ENCODE results near the gene ANXA3.
A peak's percentile ranks its signal among the peaks of the same experiment; 100 is the strongest.
"Not testable (repeated sequence)": the region's sequence is repeated elsewhere in the genome, so short reads cannot be mapped to it uniquely, and the experiment has no call there.

Gene ANXA3

GRCh38 chr4:78581618-78582017 is 30.0 kb downstream of the ANXA3 start:
- no peak for DNase-seq

DNA sequence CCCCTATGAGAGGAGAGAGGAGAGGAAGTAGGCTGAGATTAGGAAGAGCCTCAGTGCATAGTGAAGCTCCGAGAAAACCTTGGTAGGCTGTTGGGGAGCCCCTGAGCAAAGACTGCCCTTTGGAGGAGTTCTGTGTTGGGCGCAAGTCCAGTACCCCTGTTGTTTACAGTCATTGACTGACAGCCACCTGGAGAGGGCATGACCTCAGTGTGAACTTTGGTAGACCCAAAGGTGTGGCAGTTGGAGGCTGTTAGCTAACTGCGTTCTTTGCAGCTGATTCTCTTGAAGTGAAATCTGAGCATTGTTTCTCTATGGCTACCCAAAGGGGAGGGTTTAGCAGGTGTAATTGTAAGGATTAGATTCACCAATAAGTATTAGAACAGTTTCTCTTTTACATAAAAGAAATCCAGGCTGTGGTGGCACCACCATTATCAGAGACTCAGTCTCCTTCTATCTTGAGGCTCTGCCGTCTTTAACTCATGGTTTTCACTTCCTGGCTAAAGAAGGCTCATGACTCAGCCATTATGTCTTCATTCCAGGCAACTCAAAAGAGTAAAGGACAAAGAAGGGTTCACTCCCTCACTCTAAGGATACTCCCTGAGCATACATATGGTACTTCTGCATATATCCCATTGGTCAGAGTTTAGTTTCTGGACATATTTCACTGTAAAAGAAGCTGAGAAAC is 33.4 kb downstream of the ANXA3 start:
- DNase-seq = no peak

DNA sequence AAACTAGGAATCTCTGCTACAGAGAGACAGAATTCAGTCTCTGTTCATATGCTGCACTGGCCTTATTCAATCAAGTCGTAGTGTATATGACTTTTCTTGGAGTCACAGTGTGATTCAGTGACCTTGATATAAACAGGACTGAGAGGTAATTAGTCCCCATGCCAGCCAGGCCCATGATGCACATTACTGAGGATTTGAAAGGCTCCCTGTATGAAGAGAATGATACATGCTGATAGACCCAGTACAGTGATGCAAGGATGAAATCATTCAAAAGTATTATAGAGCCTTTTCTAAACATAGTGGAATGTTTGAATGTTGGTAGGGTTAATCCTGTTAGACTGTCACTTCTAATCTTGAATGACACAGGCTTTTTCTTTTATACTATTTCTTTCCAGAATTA is 34.1 kb downstream of the ANXA3 start:
- no peak for DNase-seq

DNA sequence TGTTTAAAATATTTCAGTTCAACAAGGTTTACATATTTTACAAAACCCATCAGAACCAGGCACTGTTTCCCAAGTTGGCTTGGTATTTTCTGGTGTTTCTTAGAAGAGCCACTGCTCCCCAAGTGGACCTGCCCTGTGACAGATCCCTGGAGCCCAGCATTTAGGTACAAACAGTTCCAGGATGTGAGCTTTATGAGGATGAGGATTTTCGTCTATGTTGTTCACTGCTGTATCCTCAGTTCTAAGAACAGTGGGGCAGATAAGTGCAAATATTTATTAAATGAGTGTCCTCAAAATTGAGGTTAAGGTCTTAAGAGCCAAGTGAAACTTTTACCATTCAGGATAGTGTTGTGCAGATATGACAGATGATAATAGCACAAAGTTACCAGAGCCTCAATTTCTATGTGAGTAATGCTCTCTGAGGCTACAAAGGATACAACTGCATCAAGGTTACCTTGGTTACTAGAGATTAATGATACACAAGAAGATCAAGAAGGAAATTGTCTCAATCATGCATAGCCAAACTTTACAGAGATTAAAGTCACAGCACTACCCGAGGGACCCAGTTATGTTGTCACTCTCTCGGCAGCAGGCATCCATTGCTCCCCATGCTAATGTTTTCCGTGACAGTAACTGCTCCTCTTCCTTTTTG is 37.5 kb downstream of the ANXA3 start:
- no peak for DNase-seq

GRCh38 chr4:78591404-78591803 is 39.8 kb downstream of the ANXA3 start:
- no peak for DNase-seq

- DNase-seq = no peak
Observed at GRCh38 chr4:78592088-78592783, 40.7 kb downstream of the ANXA3 start.

DNA sequence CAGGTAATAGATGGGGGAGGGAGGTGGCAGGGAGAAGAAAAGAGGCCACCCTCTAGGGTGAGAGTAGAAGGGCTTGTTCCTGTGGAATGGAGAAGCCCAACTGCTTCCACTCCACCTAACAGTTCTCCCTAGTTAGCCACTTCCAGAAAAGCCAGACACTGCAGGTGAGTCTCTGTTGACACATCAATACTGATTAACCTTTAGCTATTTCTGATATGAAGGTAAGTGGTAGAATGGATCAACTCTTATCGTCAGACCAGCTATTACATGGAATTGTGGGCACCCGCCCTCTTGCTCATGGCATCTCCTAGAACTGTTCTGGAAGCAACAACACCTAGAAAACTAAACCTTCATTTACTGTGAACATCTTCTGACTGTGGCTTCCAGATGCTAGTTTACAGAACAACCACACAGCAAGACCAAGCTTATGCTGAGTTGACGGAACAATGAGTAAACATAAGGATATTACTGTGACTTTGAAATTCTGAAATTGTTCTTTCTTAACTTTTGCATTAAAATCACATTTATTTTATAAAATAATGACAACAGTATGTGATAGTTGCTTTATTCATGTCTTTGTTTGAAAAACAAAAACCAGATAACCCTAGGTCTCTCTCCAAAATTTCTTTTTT is 44.7 kb downstream of the ANXA3 start:
- no peak for DNase-seq

GRCh38 chr4:78598431-78598830 is 46.9 kb downstream of the ANXA3 start:
- DNase-seq = not testable (repeated sequence)

GRCh38 chr4:78599147-78599546 is 47.6 kb downstream of the ANXA3 start:
- no peak for DNase-seq

DNA sequence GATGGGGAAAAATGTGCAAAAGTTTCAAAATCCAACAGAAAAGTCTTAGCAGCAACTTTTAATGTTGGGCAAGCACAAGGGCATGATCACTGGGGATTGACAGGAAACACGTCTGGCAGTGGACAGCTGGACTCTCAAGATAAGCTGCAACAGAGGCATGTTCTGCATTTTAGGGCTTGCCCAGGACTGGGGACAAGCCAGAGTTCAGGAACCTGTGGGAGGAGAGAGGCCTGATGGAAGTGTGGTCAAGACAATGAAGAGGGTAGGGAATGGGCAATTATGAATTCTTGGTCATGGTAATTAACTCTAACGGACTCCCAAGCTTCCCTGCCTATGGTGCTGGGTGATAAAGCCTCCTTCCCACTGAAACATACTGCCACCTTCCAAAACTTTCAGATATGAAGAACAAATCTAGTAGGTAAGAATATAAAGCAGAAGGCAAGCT is 48.4 kb downstream of the ANXA3 start:
- DNase-seq = no peak

- DNase-seq = no peak
Observed at GRCh38 chr4:78601013-78601412, 49.4 kb downstream of the ANXA3 start.

DNA sequence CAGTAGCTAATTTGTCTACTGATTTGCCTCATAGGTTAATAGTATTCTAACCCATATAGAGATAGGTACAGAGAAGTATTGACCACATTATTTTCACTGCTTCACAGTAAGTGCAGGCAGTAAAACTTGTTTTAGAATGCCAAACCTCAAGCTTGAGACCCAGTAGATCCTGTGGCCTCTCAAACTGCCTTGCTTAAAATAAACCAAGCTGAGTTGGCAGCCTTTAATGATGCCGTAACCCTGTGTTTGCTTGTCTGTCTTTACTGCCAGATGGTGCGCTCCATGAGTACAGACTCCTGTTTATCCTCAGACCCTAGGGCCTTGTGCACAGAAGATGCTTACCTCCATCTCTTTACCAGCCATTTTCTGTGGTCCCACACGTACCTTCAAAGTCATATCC is 50.8 kb downstream of the ANXA3 start:
- DNase-seq = no peak

- no peak for DNase-seq
Observed at GRCh38 chr4:78603384-78603783, 51.8 kb downstream of the ANXA3 start.

- DNase-seq = no peak
Observed at GRCh38 chr4:78604988-78605387, 53.4 kb downstream of the ANXA3 start.

GRCh38 chr4:78606035-78606434 is 54.5 kb downstream of the ANXA3 start:
- DNase-seq = no peak

DNA sequence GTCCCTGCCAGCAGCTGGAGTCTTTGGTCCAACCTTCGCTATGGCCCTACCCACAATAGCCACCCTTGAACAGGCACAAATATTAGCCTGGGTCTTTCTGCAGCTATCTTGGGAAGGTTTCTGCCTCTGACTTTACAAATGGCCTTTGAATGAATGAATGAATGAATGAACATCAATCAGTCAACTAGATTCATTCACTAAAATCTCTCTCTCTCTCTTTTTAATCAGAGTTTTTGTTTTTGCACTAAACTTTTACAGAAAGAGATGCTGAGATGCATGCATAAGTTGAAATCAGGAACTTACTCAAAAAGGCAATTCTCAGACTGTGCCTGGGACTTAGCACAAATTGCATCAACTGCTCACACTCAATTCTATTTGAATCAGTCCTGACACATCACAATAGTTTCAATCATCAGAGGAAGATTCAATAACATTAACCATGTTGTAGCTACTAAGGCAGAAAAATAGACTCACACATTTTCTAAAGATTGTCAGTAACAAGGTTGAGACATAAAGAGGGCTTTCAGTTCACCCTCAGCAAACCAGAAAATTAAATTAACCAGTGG is 55.0 kb downstream of the ANXA3 start:
- DNase-seq = no peak

GRCh38 chr4:78608684-78609083 is 57.1 kb downstream of the ANXA3 start:
- no peak for DNase-seq

DNA sequence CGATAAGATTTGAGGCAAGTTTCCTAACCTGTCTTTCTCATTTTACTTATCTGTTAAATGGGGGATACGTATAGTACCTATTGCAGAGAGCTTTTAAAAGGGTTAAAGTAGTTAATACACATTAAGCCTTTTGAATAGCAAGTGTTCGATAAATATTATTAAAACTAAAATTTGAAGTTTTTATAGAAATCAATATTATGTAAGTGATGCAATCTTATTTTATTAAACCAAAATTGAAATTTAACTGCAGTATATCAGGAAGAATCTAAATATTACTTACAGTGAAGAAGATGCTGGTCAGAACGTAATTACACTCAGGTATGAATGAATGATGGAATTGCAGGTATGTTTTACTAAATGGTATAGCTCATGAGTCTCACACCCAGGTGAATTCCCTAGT is 58.0 kb downstream of the ANXA3 start:
- no peak for DNase-seq

GRCh38 chr4:78610546-78611214 is 59.1 kb downstream of the ANXA3 start:
- DNase-seq = peak; percentile 7

DNA sequence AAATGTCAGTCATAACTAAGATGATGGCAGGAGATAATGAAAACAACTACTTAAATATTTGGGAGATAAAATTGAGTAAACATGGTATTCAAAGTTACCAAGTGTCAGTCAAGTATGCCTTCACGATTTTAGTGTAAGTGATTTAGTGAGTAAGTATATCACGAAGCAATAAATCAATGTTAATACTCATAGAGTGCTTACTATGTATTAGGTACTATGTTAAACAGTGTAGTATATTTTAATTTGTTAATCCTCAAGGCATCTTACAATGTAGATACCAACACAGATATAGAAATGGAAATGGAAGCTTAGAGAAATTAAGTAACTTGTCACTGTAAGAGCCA is 59.6 kb downstream of the ANXA3 start:
- DNase-seq = no peak

- peak; percentile 21 for DNase-seq
Observed at GRCh38 chr4:78612398-78613178, 61.0 kb downstream of the ANXA3 start.
